ENCODE data around the gene CPNE2.

CPNE2 gene

GRCh38 chr16:57091975-57092785 is at the start of gene CPNE2:
TSS of gene CPNE2 (plus strand) at chr16:57092583. CDS start at chr16:57110743, 18,160 bp downstream.
- Histone ChIP-seq H3K9ac (peak within 1 kb of the TSS; percentile 69), H3K4me1 (peaks cover 2% of the 10 kb centered on the region), H3K4me2 (ENCODE audit: low read length) (peak within 1 kb of the TSS; percentile 59), H3K27ac (no peak within 1 kb of the TSS), H2AFZ (peak within 1 kb of the TSS; percentile 90), H3K36me3 (ENCODE audit: control insufficient read depth, insufficient read depth, low read length) (no peaks in the 10 kb centered on the region), H3K79me2 (peaks cover 4% of the 10 kb centered on the region), H3K4me3 (ENCODE audit: low read depth, low read length) (peak within 1 kb of the TSS; percentile 37), H3K9me3 (ENCODE audit: control insufficient read depth, low read length) (no peaks in the 10 kb centered on the region), H3K27me3 (ENCODE audit: control insufficient read depth, insufficient read depth, low read length) (no peaks in the 10 kb centered on the region)
- TF ChIP-seq CTCF (IDR thresholded peaks at IDR 0.05), result no peak

GRCh38 chr16:57043248-57043647 is 49.1 kb upstream of the CPNE2 start:
- Histone ChIP-seq H3K79me2 (no peaks in the 10 kb centered on the region), H3K9ac (no peak overlapping the region), H3K4me1 (peaks cover 3% of the 10 kb centered on the region), H3K9me3 (ENCODE audit: control insufficient read depth, low read length) (no peaks in the 10 kb centered on the region), H2AFZ (no peak overlapping the region), H3K4me3 (ENCODE audit: low read depth, low read length) (no peak overlapping the region), H3K27ac (no peak overlapping the region), H3K36me3 (ENCODE audit: control insufficient read depth, insufficient read depth, low read length) (no peaks in the 10 kb centered on the region), H3K27me3 (ENCODE audit: control insufficient read depth, insufficient read depth, low read length) (no peaks in the 10 kb centered on the region), H3K4me2 (ENCODE audit: low read length) (no peak overlapping the region)
- no peak for TF ChIP-seq CTCF (IDR thresholded peaks at IDR 0.05)

GRCh38 chr16:57044931-57045693 is 47.3 kb upstream of the CPNE2 start:
- no peak for TF ChIP-seq CTCF (IDR thresholded peaks at IDR 0.05)
- Histone ChIP-seq H3K9me3 (ENCODE audit: control insufficient read depth, low read length) (no peaks in the 10 kb centered on the region), H3K4me1 (peaks cover 3% of the 10 kb centered on the region), H3K4me2 (ENCODE audit: low read length) (no peak overlapping the region), H3K4me3 (ENCODE audit: low read depth, low read length) (no peak overlapping the region), H3K27ac (no peak overlapping the region), H2AFZ (peak overlapping the region; percentile 81), H3K79me2 (no peaks in the 10 kb centered on the region), H3K9ac (no peak overlapping the region), H3K36me3 (ENCODE audit: control insufficient read depth, insufficient read depth, low read length) (no peaks in the 10 kb centered on the region), H3K27me3 (ENCODE audit: control insufficient read depth, insufficient read depth, low read length) (no peaks in the 10 kb centered on the region)

GRCh38 chr16:57045694-57046381 is 46.5 kb upstream of the CPNE2 start:
- H3K9me3 ChIP-seq (ENCODE audit: control insufficient read depth, low read length), result no peaks in the 10 kb centered on the region
- peak; percentile 63 for TF ChIP-seq CTCF (IDR thresholded peaks at IDR 0.05)
- no peak overlapping the region for H3K27ac ChIP-seq
- H2AFZ ChIP-seq, result peak overlapping the region; percentile 81
- H3K4me1 ChIP-seq, result peaks cover 3% of the 10 kb centered on the region
- no peaks in the 10 kb centered on the region for H3K79me2 ChIP-seq
- H3K9ac ChIP-seq, result no peak overlapping the region
- no peaks in the 10 kb centered on the region for H3K36me3 ChIP-seq (ENCODE audit: control insufficient read depth, insufficient read depth, low read length)
- H3K4me2 ChIP-seq (ENCODE audit: low read length), result no peak overlapping the region
- H3K27me3 ChIP-seq (ENCODE audit: control insufficient read depth, insufficient read depth, low read length), result no peaks in the 10 kb centered on the region
- H3K4me3 ChIP-seq (ENCODE audit: low read depth, low read length), result no peak overlapping the region

Data from parathyroid adenoma (tissue), 2 donors.